ENCODE data around the gene LMTK3.
A peak's percentile ranks its signal among the peaks of the same experiment; 100 is the strongest.

LMTK3 gene

DNA sequence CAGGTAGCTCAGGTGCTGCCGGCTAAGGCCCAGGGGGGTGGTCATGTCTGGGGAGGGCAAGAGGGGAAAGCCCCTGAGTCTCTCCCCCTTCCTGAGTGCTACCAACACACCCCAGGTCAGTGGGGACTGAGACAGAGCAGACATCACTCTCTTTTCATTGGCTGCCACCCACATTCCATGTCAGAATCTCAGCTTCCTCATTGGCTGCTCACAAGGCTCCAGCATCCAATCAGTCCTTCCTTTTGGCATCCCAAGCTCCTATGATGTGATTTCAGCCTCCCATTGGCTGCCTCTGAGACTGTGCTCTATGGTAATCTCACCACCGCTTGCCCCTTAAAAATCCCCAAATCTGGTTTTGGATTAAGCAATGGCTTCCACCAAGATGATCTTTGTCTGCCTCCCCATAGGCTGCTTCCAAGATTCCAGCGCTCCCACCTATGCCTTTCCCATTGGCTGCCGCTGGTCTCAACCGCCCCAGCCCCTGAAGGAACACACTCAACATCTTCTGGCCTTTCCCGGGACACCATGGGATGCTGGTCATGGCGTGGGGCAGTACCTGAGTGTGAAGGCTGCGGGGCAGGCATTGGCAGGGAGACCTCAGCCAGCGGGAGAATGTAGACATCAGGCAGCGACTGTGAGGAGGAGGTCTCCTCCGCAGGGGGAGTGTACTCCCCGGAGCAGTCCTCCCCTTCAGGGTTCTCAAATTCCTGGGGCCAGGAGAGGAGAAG lies 2.0 kb downstream of the LMTK3 start:
- DNase-seq (ENCODE audit: low read depth in 1 of 2, low spot score in 1 of 2), result no peak

- DNase-seq (ENCODE audit: low read depth in 1 of 2, low spot score in 1 of 2), result no peak
These were observed 2.8 kb downstream of the LMTK3 start for GRCh38 chr19:48508729-48509411.

GRCh38 chr19:48507911-48508439 lies 3.7 kb downstream of the LMTK3 start:
- no peak for DNase-seq (ENCODE audit: low read depth in 1 of 2, low spot score in 1 of 2)

GRCh38 chr19:48506138-48506733 lies 5.4 kb downstream of the LMTK3 start:
- no peak for DNase-seq (ENCODE audit: low read depth in 1 of 2, low spot score in 1 of 2)

DNA sequence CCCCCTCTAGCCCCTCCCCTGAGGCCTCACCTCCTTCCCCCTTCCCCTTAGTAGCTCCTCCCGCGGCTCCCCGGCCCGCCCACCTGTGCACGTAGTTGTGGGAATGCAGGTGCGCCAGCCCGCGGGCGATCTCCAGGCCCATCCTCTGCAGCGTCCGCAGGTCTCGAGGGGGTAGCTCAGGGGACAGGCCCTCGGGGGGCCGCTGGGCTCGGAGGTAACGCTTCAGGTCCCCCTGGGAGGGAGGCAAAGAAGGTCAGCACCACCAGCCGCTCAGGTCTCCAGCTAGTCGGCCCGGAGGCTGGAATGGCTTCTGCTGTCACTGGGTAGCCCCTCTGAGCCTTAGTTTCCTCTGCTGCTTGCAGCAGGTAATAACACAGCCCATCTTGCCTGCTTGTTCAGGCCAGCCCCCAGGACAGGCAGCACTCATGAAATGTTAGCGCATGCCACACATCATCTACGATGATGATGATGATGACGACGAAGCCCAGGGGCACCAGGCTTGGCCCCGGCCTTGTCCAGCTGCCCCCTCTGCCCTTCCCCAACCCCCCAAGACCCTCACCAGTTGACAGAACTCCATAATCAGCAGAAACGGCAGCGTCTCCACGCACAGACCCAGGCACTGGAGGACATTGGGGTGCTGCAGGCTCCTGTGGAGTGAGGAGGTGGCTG lies 9.2 kb downstream of the LMTK3 start:
- no peak for DNase-seq (ENCODE audit: low read depth in 1 of 2, low spot score in 1 of 2)

DNA sequence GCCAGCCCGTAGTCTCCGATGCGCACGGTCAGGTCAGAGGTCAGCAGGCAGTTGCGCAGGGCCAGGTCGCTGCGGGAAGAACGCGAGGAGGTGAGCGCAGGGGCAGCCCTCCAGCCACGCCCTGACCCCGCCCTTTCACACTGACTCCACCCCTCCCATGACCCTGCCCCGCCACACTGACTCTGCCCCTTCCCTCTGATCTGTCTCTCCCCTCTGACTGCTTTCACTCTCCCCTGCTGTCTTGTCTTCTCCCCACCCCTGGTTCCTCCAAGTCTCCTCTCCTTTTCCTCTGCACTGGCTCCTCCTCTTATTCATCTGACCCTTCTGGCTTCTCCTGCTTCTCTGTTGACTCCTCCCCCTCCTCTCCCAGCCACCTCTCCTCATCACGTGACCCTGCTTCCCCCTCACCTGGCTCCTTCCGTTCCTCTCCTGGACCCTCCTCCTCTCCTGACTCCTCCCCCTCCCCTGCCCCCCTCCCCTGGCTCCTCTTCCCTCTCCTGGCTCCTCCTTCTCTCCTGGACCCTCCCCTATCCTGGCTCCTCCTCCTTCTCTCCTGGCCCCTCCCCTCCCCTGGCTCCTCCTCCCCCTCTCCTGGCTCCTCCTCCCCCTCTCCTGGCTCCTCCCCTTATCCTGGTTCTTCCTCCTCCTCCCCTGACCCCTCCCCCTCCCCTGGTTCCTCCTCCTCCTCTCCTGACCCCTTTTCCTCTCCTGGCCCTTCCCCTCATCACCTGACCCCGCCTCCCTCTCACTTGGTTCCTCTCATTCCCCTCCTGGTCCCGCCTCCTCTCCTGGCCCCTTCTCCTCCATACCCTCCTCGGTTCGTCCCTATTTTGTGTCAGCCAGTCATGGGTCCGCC lies 9.9 kb downstream of the LMTK3 start:
- DNase-seq (ENCODE audit: low read depth in 1 of 2, low spot score in 1 of 2), result peak in 1 of 2 donors; percentile 40

DNA sequence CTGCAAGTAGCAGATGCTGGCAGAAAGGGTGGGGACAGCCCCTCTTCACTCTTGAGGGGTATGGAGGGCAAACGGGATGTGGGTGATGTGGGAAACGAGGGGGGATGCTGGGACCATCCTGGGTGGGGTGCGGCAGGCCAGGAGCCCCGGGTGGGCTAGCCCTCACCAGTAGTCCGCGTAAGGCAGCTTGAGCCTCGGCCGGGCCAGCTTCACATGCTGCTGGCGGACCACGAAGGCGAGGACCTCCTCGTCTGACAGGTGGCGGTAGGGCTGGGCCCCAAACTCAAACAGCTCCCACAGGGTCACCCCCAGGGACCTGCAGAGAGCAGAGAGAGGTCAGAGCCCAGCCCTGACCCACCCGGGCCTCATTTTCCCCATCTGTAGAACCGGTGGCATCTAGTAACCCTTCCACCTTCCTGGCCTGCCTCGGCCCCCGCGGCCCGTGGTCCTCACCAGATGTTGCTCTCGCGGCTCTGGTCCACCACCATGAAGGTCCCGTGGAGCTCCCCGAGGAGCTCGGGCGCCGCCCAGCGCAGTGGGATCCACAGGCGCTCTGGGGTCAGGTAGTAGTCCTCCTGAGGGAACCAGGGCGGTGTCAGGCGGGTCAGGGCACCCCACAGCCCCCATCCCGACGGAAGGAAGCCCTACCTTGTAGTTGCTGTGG lies 10.7 kb downstream of the LMTK3 start:
- DNase-seq (ENCODE audit: low read depth in 1 of 2, low spot score in 1 of 2), result no peak

- DNase-seq (ENCODE audit: low read depth in 1 of 2, low spot score in 1 of 2), result no peak
These were observed 12.1 kb downstream of the LMTK3 start for GRCh38 chr19:48499316-48500090.

- DNase-seq (ENCODE audit: low read depth in 1 of 2, low spot score in 1 of 2), result no peak
These were observed 12.9 kb downstream of the LMTK3 start for GRCh38 chr19:48498595-48499311.

DNA sequence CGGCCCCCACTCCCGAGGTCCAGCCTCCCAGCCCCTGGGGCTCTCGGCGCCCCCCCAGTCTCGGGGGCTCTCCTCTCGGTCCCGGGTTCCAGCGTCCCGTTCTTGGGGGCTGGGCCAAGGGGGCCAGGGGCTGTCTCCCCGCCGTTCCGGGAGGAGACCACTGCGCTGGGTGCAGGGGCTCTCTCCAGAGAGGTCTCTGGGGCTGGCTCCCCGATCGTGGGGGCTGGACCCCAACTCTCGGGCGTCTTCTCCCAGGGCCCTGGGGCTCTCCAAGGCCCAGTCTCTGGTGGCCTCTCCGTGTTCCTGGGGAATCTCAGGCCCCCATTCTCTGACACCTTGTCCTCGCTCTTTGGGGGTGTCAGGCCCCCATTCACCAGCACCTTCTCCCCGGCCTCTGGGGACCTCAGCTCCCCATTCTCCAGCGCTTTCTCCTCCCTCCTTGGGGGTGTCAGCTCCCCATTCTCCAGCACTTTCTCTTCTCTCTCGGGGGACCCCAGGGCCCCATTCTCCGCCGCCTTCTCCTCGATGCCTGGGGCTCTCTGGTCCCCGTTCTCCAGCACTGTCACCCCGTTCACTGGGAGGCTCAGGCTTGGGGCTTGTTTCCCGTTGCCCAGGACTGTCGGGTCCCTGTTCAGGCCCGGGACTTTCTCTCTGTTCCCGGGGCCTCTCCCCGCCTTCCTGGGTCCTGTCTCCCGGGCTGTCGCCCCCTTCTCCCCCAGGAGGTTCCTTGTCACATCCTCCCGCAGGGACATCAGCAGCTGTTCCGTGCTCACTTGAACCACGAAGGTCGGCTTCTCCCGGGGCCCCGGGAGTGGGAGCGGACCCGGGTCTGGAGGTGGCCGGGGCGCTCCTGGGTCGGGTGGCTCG lies 13.7 kb downstream of the LMTK3 start:
- DNase-seq (ENCODE audit: low read depth in 1 of 2, low spot score in 1 of 2), result no peak

DNA sequence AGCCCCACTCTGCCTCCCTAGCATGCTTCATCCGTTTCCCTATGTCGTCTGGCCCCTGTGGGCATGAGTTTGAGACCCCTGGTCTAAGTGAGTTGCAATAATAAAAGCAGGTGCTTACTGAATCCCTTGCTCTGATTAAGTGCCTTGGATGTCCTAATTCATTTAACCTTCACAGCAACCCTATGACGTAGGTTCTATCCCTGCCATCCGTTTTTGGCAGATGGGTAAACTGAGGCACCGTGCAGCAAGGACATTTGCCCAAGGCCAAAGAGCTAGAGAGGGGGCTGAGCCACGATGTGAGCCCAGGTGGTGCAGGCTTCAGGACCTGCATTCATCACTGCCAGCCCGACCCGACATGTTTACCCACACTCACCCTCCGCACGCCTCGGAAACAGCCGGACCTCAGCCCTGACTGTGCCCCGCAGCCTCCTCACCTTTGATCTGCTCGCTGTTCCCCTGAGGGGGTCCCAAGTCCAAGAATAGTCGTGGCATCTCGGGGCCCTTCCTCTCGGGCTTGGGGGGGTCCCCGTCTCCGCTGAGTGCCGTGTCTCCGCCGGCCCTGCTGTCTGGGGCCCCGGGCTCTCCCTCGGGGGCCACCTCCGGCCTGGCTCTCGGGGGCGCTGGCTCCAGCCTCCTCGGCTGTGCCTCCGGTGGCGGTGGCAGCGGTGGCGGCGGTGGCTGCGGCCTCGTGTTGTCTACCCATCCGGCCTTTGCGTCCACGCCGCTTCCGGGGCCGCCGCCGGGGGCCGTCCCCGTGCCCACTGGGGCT lies 14.5 kb downstream of the LMTK3 start:
- DNase-seq (ENCODE audit: low read depth in 1 of 2, low spot score in 1 of 2), result no peak

- DNase-seq (ENCODE audit: low read depth in 1 of 2, low spot score in 1 of 2), result no peak
These were observed 16.2 kb downstream of the LMTK3 start for GRCh38 chr19:48495396-48495795.

DNA sequence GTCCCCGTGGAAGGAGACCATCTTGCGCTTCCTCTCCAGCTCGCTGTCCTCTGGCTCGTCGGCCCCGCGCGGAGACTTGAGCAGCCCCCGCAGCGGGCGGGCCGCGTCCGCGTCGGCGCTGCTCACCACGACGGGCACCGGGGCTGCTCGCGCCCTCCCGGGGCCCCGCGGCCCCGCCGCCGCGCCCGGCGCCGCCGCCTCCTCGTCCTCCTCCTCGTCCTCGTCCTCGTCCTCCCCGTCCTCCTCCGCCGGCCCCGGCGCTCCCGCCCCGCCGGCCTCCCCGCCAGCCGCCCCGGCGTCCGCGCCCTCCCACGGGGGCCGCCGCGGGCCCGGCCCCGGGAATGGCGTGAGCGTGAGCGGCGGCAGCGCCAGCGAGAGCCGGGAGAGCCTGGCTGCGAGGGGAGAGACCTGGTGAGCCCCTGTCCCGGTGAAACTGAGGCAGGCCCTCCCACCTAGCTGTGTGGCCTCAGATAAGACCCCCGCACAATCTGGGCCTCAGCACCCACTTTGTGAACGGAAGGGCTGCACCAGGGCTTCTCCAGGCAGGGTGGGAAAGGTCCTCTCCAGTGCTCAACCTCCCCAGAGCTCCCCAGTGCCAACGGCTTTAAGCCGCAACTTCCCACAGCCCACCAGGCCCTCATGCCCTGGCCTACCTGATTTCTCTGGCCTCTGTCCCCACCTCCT lies 17.8 kb downstream of the LMTK3 start:
- DNase-seq (ENCODE audit: low read depth in 1 of 2, low spot score in 1 of 2), result no peak

DNA sequence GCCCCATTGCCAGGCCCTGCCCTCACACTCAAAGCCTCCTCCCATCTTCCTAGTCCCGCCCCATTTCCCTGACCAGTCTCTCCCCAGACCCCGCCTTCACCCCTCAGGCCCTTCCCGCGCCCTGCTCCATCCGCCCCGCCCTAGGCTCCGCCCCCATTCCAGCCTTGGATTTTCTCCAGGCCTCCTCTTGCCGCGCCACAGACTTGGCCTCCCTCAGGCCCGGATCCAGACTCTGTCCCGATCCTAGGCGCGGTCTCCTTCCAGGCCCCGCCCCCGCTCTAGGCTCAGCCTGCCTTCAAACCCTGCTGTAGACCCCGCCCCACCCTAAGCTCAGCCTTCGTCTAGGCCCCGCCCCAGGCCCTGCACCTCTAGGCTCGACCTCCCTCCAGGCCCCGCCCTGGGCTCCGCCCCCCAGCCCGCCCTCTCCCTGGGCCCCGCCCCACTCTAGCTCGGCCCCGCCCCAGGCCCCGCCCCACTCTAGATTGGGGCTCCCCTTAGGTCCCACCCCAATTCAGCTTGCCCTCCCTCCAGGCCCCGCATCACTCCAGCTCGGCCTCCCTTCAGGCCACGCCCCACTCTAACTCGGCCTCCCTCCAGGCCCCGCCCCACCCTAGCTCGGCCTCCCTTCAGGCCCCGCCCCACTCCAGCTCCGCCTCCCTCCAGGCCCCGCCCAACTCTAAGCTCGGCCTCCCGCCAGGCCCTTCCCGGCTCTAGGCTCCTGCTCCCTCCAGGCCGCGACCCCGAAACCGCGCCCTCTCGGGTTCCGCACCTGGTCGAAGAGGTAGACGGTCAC lies 18.5 kb downstream of the LMTK3 start:
- DNase-seq (ENCODE audit: low read depth in 1 of 2, low spot score in 1 of 2), result peak; percentile 63 to 74

- DNase-seq (ENCODE audit: low read depth in 1 of 2, low spot score in 1 of 2), result no peak
These were observed 19.9 kb downstream of the LMTK3 start for GRCh38 chr19:48491793-48492123.
